Endothelial cell of umbilical vein (primary cell): Measurements from ENCODE around the gene RYR2. TPM values are rescaled to one million over a fixed set of nuclear protein-coding genes. Genes with fewer than 3 reads are reported as not detected.

ENCODE experiments used
- BruUV-seq: library from RNA; stranded (reverse); fragments of 400-500 nt; replicated peaks from 2 replicates; lab custom pipeline; 2021; lab: Mats Ljungman, UMichigan
- CTCF ChIA-PET: fragments of 300-600, 350-600 bp; sonication (Branson Sonifier 250); formaldehyde crosslinking; loops from one replicate; lab custom pipeline; 2021; ENCODE audit warnings: antibody characterized with exemption, inconsistent platforms; lab: Charles Lee
- POLR2A ChIA-PET: fragments of 300-600, 350-600 bp; sonication (Branson Sonifier 250); formaldehyde crosslinking; loops from one replicate; lab custom pipeline; 2021; ENCODE audit warnings: antibody characterized with exemption, inconsistent platforms; lab: Charles Lee
- DNase-seq: peaks from one replicate; pipeline ENCODE4 v3.0.0-alpha.2; 2011; ENCODE audit warnings: low read depth, low spot score
- FAIRE-seq: peaks from 2 replicates; lab custom pipeline; 2011; peaks lifted over from hg19 to GRCh38; lab: Jason Lieb, UNC
- H2AFZ ChIP-seq: 2 replicates; pipeline ENCODE4 v1.6.0; 2012; ENCODE audit warnings: low read depth, low read length, control low read depth, inconsistent platforms
- H3K27ac ChIP-seq: 2 replicates; pipeline ENCODE4 v1.5.1; 2011; ENCODE audit warnings: low read depth, mild to moderate bottlenecking, control low read depth, low read length, moderate library complexity; ENCODE audit not compliant: insufficient read depth
- H3K27me3 ChIP-seq, 2 experiments: 2 replicates each; pipeline versions ENCODE4 v1.6.0 to v1.6.1; 2011; ENCODE audit warnings: low read length in 2 of 2, mixed read lengths in 1 of 2; ENCODE audit not compliant: control insufficient read depth in 2 of 2, insufficient read depth in 2 of 2
- H3K36me3 ChIP-seq, 2 experiments: 2 replicates in 1 of 2; 3 replicates in 1 of 2; pipeline ENCODE4 v1.5.1; 2011; ENCODE audit warnings: low read length in 2 of 2, mild to moderate bottlenecking in 1 of 2, moderate library complexity in 1 of 2; ENCODE audit not compliant: control insufficient read depth in 2 of 2, insufficient read depth in 2 of 2; ENCODE audit errors: extremely low read depth in 1 of 2
- H3K4me1 ChIP-seq: 3 replicates; pipeline ENCODE4 v1.5.1; 2011; ENCODE audit warnings: mild to moderate bottlenecking, low read length; ENCODE audit not compliant: control insufficient read depth, insufficient read depth; ENCODE audit errors: extremely low read depth
- H3K4me2 ChIP-seq: 2 replicates; pipeline ENCODE4 v1.6.1; 2011; ENCODE audit warnings: low read length, control low read depth, mixed read lengths; ENCODE audit not compliant: insufficient read depth
- H3K4me3 ChIP-seq, 3 experiments: fragments of 200-600 bp in 1 of 3; sonication (generic), shearing (Covaris generic) in 1 of 3; replicated peaks in 1 of 3; 2 replicates each; pipeline ENCODE4 v1.5.1; 2011 to 2016; ENCODE audit warnings: control low read depth in 3 of 3, low read length in 3 of 3, mild to moderate bottlenecking in 2 of 3, inconsistent platforms in 1 of 3, low read depth in 1 of 3, moderate library complexity in 1 of 3; ENCODE audit not compliant: insufficient read depth in 1 of 3
- H3K79me2 ChIP-seq: 2 replicates; pipeline ENCODE4 v1.6.0; 2012; ENCODE audit warnings: low read length, inconsistent platforms; ENCODE audit not compliant: control insufficient read depth, insufficient read depth
- H3K9ac ChIP-seq: replicated peaks from 2 replicates; pipeline ENCODE3; 2011; ENCODE audit warnings: low read length, control low read depth; ENCODE audit not compliant: insufficient read depth; ENCODE audit errors: extremely low read depth
- H3K9me1 ChIP-seq: replicated peaks from 3 replicates; pipeline ENCODE4 v1.6.0; 2011; ENCODE audit warnings: mild to moderate bottlenecking, low read length; ENCODE audit not compliant: control insufficient read depth, insufficient read depth; ENCODE audit errors: extremely low read depth
- H3K9me3 ChIP-seq: replicated peaks from 2 replicates; pipeline ENCODE4 v1.5.1; 2012; ENCODE audit warnings: low read length, inconsistent platforms; ENCODE audit not compliant: control insufficient read depth, insufficient read depth
- H4K20me1 ChIP-seq: replicated peaks from 2 replicates; pipeline ENCODE3; 2011; ENCODE audit warnings: mild to moderate bottlenecking, low read length; ENCODE audit not compliant: control insufficient read depth, insufficient read depth; ENCODE audit errors: extremely low read depth
- EZH2 ChIP-seq: IDR thresholded peaks from 2 replicates; pipeline ENCODE4 v1.6.1; 2012; ENCODE audit warnings: borderline replicate concordance, low read depth, mild to moderate bottlenecking, moderate library complexity, low read length, inconsistent platforms; ENCODE audit not compliant: severe bottlenecking
- FOS ChIP-seq: IDR thresholded peaks from 2 replicates; pipeline ENCODE4 v1.6.1; 2011; ENCODE audit warnings: mild to moderate bottlenecking, low read length, moderate library complexity, borderline replicate concordance; ENCODE audit not compliant: insufficient read depth
- GATA2 ChIP-seq: IDR thresholded peaks from 2 replicates; pipeline ENCODE4 v1.7.0; 2011; ENCODE audit warnings: low read depth, mild to moderate bottlenecking, moderate library complexity, mixed read lengths, low read length; ENCODE audit not compliant: insufficient read length, insufficient read depth
- JUN ChIP-seq: IDR thresholded peaks from 2 replicates; pipeline ENCODE4 v1.6.1; 2011; ENCODE audit warnings: borderline replicate concordance, low read depth; ENCODE audit not compliant: insufficient read length, insufficient read depth
- MAX ChIP-seq: IDR thresholded peaks from 2 replicates; pipeline ENCODE4 v1.6.1; 2011; ENCODE audit not compliant: insufficient read depth, insufficient read length
- MYC ChIP-seq: IDR thresholded peaks from one replicate; pipeline ENCODE4 v1.6.1; 2011; ENCODE audit warnings: mild to moderate bottlenecking, low read depth, low read length
- POLR2A ChIP-seq: IDR thresholded peaks from 2 replicates; pipeline ENCODE4 v1.6.1; 2012; ENCODE audit warnings: low read depth, mild to moderate bottlenecking, control low read depth, low read length
- POLR2AphosphoS5 ChIP-seq: IDR thresholded peaks from 2 replicates; pipeline ENCODE4 v1.6.1; 2012; ENCODE audit warnings: low read depth, mild to moderate bottlenecking, control low read depth, low read length, moderate library complexity; ENCODE audit not compliant: insufficient read depth
- dilution Hi-C: fragments of 300-500 bp; cut with MboI; formaldehyde crosslinking; loops from one replicate; pipeline ENCODE4 v1.15.0; 2019; ENCODE audit warnings: low sequenced_read_pairs; ENCODE audit not compliant: extremely low pct_ligation_motif_present
- intact Hi-C: fragments of 100-400 bp; cut with micrococcal nuclease; formaldehyde crosslinking; loops from one replicate; pipeline ENCODE4 v1.10.0; 2022
- polyA plus RNA-seq, 4 experiments: library from polyadenylated mRNA; depleted of rRNA in 3 of 4; stranded (reverse) in 3 of 4; unstranded in 1 of 4; fragments of >200 nt; gene quantifications; 2 replicates each; pipeline versions ENCODE4 v1.2.1 to v1.2.3, GENCODE V29; 2011 to 2012; ENCODE audit warnings: missing spikeins in 1 of 4
- total RNA-seq: library from RNA; stranded (reverse); gene quantifications from 2 replicates; pipeline ENCODE4 v1.2.3, GENCODE V29; 2021
- TF ChIP-seq, protein P1 (sequence below), 2 donors: IDR thresholded peaks; 1 replicate in 1 of 2; 2 replicates in 1 of 2; pipeline ENCODE4 v1.5.1; 2011; ENCODE audit warnings: low read length in 2 of 2, mild to moderate bottlenecking in 2 of 2, moderate library complexity in 2 of 2, control low read depth in 1 of 2, inconsistent platforms in 1 of 2, low read depth in 1 of 2; ENCODE audit not compliant: insufficient read depth in 1 of 2; ENCODE audit errors: extremely low read depth in 1 of 2

Gene RYR2
- total and polyA plus RNA-seq, 2 donors (not counting 3 experiments of a cell fraction or from before 2014, with no cell fraction given) = not detected

DNA sequence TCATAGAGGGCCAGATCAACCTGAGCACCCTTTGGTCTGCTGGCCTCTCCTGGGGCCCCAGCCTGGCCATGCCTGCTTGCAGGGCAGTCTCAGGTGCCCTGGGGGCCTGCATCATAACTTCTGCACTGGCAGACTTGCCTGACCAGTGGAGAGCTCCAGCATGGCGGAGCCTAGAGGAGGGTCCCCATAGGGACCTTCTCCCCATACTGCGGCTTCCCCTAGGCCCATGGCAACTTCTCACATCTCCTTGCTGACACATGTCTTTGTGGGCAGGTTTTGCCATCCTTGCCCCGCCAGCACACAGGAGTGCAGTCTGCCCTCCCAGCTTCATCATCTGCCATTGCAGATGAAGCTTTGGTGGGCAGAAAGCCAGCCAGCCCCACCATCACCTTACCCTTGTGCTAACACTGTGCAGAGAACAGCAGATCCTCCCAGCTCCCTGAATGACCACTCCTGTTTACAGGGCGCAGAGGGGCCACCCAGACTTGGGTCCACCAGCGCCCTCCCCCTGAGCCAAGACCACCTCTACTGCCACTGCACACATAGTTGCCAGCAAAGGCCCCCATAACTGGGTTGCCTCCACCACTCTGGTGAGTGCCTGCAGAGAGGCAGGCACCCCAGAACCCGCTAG lies 797.0 kb downstream of the RYR2 start:
- DNase-seq = no peak
- H3K4me2 ChIP-seq = no peak overlapping the region
- no TSS peak for BruUV-seq
- no peaks in the 10 kb centered on the region for H3K36me3 ChIP-seq
- H3K4me3 ChIP-seq = no peak overlapping the region
- intact Hi-C loops (no loop called here), dilution Hi-C loops (no loop called here)
- no peaks in the 10 kb centered on the region for H3K9me3 ChIP-seq
- no peak for TF ChIP-seq FOS
- no peak for TF ChIP-seq POLR2AphosphoS5
- no peak for TF ChIP-seq MAX
- TF ChIP-seq JUN = no peak
- no peak for TF ChIP-seq EZH2
- no peak for TF ChIP-seq GATA2
- no peak for TF ChIP-seq MYC
- TF ChIP-seq, protein P1, sequence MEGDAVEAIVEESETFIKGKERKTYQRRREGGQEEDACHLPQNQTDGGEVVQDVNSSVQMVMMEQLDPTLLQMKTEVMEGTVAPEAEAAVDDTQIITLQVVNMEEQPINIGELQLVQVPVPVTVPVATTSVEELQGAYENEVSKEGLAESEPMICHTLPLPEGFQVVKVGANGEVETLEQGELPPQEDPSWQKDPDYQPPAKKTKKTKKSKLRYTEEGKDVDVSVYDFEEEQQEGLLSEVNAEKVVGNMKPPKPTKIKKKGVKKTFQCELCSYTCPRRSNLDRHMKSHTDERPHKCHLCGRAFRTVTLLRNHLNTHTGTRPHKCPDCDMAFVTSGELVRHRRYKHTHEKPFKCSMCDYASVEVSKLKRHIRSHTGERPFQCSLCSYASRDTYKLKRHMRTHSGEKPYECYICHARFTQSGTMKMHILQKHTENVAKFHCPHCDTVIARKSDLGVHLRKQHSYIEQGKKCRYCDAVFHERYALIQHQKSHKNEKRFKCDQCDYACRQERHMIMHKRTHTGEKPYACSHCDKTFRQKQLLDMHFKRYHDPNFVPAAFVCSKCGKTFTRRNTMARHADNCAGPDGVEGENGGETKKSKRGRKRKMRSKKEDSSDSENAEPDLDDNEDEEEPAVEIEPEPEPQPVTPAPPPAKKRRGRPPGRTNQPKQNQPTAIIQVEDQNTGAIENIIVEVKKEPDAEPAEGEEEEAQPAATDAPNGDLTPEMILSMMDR (IDR thresholded peaks at IDR 0.05; ENCODE audit: extremely low read depth in 1 of 2, insufficient read depth in 1 of 2, low read depth in 1 of 2, low read length in 2 of 2) = no peak
- no peak for TF ChIP-seq POLR2A
- H3K9ac ChIP-seq = no peak overlapping the region
- H3K27me3 ChIP-seq = no peaks in the 10 kb centered on the region
- no peak for FAIRE-seq
- no peaks in the 10 kb centered on the region for H4K20me1 ChIP-seq
- H3K4me1 ChIP-seq = no peaks in the 10 kb centered on the region
- ChIA-PET CTCF (no interaction called here), POLR2A (no interaction called here)
- no peaks in the 10 kb centered on the region for H3K9me1 ChIP-seq
- no peak overlapping the region for H2AFZ ChIP-seq
- no peaks in the 10 kb centered on the region for H3K79me2 ChIP-seq
- no peak overlapping the region for H3K27ac ChIP-seq
